RKO (cell line): ENCODE measurements around the gene DNM3.

Experiments
- DNase-seq: peaks from one replicate; pipeline ENCODE4 v3.0.0-alpha.2; 2016; ENCODE audit warnings: low spot score

The DNM3 gene

DNA sequence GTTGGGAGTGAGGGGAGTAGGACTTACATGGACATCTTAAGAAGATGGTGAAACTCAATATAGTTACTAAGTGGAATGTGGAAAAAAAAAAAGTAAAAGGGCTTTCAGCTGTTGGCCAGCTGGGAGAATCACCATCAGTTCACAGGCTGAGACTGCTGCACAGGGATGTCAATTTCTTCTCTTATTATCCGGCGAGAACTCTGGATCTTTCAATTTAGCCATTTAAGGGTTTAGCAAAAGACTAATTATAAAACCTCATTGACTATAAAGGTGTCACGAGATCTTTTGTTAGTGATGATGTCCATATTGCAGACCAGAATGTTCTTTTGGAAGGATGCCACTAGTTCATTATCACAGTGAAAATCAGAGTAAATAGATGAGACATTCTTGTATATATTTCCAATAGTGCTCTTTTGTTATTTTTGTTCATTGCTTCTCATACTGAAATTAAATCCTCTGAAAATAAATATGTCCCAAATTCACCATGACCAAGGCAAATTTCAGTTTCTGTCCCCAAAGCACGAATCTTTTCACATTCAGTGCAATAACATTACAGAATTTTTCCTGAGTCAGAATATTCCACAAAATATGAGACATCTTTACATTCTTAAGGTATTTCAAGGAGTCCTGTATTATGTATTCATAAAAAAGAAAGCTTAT lies 266.1 kb downstream of the DNM3 start:
- DNase-seq, result no peak

DNA sequence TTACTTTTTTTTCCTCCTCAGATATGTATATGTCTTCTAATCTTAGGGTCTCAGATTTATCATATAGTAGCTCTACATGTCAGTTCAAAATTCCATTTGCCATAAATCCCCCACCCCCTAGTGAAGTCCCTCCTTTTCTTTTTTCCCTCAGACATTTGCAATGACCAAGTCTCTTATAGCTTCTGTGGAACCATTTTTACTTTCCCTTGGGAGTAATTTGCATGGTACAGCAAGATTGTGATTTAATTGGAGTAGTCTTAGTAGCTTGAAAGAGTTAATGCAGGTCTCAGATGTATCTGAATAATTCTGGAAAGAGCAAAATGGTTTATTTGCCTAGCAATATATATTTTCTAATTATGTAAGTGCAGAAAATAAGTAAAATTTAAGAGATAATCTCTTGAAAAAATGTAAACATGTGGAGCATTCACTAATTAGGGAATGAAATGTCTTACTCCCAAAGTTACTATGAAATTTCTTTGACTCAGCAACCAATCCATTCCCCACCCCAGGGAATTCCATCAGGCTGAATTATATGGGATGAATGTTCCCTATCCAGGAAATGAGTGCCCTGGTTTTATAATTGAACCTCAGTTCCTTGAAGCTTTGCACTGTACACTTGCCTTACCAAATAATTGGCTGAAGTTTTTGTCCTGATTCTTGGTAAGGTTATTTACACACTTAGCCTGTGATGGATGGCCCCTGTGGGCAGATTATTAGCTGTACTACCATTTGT lies 267.0 kb downstream of the DNM3 start:
- DNase-seq, result no peak

DNA sequence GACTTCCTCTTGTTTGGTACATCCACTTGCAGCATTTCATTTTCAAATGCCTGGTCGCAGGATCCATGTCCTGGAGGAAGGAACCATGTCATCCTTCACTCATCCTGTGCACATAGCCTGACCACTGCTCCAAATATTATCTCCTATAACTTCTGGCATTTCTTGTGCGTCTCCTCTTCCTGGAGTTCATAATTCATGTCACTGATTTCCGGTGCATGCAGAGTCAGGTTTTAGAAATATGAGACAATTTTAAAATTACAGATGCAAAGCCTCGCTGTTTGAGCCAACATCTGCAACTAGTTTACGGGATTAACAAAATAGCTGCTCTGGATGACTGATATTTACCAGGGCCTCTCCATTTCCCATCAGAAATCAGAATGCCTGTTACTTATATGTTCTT lies 268.1 kb downstream of the DNM3 start:
- DNase-seq, result no peak

DNA sequence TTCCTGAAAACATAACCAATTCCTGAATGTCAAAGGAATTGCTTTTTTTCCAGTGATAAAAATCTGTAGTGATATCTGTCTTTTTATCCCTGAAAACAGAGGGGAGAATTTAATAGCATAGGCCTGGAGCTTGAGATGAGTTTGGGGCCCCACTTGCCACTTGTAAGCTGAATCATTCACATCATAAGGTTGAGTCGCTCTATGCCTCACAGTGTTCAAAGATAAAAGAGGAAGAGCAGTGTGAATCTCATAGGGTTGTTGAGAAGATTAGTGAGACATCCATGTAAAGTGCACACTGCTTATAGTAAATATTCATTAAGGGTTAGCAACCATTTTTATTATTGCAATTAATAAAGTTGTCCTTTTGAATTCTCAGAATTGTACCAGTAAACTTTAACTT lies 271.3 kb downstream of the DNM3 start:
- peak; percentile 21 for DNase-seq

DNA sequence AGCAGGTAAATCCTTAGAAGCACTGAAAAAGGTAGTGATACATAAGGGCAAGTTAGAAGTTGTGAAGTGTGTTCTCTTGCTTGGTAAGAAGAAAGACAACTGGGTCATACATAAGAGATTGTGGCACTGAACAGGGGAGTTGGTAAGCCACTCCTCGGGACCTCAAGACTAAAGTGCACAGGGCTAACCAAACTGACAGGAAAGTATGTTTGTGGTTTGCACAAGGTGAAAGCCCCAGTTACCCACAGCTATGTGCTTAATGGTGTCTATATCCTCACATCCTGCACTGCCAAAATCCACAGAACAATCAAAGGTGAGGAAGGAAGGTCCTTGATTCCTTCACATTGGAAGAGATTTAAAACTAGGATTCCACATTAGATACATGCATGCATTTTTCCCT lies 276.5 kb downstream of the DNM3 start:
- no peak for DNase-seq

DNA sequence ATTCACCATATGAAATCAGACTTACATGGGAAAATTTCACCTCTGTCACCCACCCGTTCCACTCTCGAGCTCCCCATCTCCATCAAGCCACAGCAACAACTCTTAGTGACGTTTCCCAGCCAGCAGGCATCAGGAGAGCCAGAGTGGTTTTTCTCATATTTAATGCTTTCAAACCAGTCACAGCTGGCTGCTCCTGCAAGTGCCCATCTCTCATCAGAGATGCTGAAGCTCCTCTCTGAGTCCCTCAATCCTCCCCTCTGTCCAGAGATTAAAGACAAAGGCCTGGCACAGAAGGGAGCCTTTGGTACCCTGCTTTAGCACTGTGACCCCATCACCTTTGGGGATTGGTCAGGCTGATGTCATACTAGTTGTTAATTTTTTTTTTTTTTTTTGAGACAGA lies 277.3 kb downstream of the DNM3 start:
- no peak for DNase-seq

DNA sequence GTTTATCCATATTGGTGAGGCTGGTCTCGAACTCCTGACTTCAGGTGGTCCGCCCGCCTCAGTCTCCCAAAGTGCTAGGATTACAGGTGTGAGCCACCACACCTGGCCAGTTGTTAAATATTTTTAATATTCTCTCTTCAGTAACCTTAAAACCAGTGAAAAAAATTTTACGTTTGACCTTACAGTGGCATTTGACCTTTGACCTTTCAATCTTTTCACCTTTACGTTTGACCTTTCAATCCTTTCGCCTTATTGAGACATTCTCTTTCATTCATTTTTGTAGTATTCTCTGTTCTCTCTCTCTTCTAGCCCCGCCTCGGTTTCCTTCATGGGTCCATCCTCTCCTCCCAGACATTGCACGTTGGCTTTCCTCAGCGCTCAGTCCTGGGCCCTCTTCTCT lies 277.9 kb downstream of the DNM3 start:
- DNase-seq, result no peak

DNA sequence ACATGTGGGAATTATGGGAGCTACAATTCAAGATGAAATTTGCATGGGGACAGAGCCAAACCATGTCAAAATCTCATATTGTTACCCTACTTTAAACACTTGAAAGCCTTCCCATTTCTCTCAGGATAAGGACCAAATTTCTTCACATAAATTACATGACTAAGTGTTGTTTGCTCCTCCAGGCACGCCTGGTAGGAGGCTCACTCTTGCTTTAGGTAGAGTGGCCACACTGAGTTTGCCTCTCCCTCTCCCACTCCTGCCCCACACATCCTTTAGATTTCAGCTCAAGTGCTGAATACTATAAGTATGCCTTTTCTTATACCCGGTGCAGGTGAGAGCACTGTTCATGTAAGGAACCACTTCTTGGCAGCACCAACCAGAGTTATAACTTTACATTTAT lies 279.1 kb downstream of the DNM3 start:
- DNase-seq, result no peak

DNA sequence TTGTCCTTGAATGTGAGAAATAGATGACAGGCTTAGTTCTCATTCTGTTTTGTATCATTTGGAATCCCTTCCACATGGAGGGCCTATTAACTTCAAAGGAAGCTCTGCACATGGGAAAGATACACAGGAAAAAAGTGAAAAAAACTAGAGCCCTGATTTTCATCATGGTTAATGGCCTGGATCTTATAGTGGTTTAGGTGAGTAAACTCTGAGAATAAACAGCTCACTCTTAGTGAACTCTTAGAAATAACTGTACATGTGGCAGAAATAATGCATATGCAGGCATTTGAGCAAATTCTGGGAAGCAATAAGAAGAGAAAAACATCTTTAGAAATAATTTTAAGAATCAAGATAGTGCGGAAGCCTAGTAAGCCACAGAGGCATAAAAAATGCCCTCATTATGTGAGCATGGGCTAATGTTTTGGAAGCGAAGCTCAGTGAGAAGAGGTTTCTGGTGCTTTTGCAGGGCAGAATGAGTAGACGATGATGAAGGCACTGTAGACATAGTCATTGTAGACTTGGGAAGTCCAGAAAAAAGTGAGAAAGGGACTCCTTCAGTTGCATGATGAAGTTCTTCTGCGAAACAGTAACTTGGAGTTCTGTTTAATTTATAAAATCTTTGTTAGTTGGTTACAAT lies 279.9 kb downstream of the DNM3 start:
- no peak for DNase-seq

DNA sequence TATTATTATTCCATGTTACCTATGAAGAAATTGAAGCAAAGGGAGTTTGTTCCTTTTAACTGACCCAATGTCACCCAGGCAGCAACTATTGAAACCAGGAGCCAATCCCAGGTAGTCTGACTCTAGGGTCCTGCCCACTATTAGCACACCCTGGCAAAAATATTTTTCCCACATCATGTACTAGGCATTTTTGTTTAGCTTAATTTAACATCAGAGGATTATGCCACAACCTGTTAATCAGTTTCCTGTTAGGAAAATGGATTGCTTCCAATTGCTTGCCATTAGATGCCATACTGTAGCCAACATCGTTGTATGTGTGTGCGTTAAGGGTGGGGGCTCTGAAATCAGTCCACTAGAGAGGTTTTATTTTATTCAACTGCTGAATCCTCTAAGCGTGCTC lies 281.1 kb downstream of the DNM3 start:
- DNase-seq, result no peak

DNA sequence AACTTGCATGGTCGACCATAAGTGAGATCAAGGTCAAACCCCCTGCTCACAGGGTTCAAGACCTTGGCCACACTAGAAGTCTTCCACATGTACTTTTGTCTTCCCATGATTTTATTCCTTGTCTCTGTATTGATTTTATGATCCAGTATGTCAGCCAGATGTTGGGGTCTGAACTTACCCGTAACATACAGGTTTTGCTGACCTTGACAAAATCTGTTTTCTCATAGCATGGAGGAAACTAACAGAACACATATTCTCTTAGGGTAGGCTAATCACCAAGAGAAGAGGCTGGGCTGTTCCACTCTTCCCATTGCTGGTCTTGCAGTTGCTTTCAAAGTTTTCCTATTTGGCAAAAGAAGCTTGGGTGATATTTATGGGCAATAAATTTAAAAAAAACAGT lies 284.0 kb downstream of the DNM3 start:
- no peak for DNase-seq

DNA sequence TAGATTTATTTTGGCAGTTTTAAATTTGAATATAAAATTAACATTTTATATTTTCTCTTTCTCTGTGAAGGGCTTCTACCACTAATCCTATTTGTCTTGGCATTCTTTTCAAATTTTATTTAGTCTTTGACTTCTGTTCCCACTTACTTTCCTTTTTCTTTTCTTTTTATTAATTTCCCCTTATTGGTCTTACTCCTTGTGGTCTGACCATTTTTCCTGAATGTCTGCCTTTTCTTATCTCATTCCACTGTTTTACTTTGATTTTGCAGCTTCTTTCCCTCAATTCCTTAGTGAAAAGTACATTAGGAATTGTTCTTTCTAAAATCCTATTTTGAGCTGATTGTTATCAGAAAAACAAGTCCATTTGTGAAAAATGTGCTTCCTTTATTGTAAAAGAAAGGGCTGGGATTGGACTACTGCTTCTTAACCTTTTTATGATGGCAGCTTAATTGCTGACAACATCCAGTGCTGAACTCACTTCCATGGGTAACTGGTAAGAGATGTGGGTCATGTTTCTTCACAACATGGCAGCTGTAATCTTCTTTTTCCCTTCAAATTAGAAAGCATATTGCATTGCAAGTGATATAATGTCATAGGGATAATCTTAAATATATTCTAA lies 284.6 kb downstream of the DNM3 start:
- no peak for DNase-seq

DNA sequence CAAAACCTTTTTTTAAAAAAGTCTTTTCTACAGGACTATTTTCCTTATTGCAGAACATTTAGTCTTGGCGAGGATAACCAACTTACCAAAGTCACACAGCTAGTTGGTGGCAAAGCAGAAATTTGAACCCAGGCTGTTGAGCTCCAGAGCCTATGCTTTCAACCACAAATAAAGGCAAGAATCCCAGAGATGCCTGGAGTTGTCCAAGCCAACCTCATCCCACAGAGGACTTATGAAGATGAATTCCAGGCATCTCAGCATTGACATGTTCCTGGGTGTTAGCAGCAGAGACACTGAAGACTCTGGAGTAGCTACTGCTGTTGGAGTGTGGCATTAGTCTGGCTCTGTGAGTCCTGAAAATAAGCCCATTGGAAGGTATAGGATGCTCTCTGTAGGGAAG lies 291.5 kb downstream of the DNM3 start:
- DNase-seq, result no peak

DNA sequence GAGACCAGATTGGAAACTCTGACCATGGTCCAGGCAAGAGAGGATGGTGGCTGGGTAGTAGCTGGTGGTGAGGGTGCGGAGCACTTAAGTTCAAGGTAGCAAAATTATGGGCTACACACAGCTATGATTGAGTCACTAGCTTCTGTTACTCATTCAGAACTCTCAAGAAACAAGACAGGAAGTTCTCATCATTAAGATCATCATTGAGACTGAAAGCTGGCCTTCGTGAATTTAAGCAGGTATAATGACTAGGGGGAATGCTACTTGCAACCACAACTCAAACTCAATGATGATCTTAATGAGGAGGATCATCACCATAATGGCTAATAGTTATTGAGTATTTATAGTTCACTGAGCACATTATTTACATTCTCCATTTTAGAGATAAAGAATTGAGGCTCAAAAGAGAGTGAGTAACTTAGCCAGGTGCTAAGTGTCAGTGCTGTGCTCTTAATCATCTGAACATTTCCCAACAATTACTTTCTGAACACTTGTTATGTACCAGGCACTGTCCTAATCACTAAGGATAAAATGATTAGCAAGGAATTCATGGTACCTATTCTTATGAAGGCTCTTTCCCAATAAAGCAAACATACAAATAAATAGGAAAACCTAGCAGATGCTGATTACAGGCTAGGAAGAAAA lies 292.9 kb downstream of the DNM3 start:
- no peak for DNase-seq

DNA sequence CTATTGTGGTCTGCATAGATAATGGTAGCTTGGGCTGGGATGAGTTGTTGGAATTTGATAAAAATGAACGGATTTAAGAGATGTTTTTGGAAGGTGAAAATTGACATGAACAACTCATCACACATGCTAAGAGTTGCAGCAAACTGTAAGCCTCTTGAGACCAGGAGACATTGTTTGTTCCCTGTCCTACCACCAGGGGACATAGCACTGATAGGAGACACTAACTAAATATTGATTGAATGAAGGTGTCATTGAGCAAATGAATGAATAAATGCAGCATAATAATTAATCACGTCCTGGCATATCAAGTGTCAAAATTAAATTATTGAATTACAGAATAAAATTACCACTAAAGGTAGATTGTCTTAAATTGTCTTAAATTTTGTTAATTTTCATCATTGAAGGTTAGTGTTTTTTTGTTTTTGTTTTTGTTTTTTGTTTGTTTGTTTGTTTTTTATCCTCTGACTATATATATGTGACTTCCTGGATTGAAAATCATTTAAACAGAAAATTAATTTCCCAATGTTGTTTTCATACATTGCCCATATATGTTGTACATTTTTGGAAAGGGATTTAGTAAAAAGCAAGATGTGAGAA lies 293.9 kb downstream of the DNM3 start:
- peak; percentile 34 for DNase-seq

DNA sequence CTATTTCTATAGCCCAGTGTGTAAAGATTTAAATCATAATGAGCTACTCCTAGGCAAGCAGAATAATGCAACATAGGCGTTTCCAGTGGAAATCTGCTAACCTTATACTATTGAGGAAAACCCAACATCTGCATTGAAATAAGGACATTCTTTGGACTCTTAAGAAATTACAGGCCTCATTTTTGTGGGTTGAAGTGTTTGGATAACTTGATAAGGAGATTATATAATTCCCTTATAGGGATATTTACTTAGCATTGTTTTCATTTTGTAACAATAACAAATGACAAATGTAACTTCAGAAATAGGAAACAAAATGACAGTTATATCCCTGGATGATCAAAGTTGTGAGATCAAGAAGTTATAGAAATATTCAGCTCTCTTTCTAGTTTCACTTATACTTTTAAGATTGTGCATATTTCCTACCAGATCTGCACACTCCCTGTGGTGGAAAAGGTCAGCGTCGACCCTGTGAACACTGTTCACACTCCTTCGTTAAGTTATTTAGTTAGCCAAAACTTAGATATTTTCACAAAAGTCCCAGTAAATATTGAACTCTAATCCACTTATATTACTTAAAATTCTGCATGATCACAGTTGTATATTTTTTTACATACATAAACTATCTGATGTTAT lies 294.8 kb downstream of the DNM3 start:
- no peak for DNase-seq

DNA sequence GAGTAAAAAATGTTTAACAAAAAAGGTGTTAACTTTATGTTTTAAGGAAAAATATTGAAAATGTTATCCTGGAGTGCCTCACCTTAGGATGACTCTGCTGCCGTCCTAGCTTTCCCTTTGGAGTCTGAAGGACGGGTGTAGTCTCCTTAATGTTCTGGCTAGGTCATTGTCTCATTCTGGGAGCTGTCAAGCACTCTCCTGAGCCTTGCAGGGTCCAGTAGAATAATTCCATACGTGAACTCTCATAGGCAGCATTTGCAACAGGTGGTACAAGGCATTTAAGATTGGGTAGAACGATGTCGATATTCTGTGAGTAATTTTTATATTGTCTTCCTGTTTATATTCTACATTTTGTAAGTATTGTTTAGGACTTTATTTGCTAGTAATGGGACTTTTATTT lies 295.6 kb downstream of the DNM3 start:
- DNase-seq, result no peak

DNA sequence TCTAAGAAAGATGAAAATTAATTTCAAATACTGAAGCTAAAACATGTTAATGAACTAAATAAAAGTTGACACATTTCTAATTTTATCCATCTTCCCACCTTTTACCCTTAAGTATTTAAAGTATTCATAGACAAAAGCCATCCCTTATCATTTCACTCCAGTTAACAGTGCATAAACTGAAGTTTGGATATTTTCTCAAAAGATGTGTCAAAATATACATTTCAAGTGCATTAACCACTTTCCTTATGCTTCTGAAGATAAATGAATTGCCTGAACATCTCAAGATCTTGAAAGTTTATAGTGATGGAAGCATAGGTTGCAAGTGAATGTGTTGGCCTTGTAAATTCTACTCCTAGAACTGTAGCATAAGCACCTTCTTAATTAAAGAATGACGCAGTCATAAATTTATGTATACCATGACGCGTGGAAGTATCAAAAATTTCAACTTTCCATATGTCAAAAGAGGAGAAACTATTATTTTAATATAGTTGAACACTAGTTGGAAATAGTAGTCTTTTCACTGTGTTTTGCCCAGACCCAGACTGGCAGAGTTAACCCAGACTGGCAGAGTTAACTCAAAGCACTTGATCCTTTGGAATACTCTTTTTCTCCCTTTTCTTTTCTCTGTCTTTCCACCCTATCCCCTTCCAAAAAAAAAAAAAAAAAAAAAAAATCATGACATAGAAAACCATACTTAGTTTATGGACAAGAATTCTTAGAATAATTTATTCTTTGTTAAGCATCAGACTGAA lies 296.6 kb downstream of the DNM3 start:
- no peak for DNase-seq

DNA sequence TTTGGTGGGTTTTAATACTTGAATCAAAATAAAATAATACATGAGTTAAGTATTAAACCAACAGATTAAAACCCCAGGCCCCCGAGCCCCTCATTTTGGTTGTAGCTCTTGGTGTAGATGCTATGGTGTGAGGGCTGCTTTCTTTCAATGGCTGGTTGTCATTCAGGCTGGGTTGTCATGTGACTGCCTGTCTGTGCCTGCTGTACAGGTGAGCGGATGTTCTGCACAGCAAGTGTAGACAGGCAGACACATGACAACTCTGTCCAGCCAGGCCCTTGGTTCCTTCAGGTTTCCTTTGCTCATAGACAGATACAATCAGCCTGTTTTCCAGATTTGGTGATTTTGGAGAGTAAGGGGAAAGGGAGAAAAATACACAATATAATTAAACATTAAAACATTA lies 297.3 kb downstream of the DNM3 start:
- no peak for DNase-seq

DNA sequence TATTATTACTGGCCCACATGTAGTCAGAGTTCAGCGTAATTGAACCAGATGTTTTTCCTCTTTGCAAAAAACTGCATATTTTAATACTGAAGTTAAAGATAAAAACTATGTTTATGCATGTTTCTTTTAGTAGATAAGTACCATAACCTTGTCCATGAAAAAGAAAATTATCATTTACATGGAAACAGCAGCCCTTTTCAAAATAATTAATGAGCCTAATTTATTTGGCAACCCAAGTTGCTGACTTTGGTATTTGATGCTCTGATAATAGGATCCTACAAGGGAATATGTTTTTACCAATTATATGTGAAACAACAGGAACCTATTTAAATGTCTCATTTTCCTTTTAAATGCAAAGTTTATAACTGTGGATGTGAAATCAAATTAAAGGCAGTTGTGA lies 297.9 kb downstream of the DNM3 start:
- DNase-seq, result no peak

DNA sequence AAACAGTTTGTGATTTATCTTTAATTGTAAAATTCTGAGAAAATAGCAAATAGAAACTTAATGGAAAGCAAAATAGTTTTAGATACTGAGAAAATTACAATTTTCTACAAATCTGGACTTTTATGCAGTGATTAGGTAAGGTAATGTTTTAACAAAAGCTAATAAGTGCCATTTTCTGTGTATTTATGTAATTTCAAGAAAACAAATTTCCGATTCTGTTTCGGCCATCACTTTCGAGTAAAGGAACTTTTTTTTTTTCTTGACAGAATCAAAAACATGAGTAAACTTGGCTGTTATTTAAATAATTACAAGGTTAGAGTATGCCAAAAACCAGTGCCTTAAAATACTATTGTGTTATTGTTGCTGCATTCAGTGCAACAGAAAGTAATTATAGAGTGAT lies 298.8 kb downstream of the DNM3 start:
- DNase-seq, result no peak
